PFSK-1 (cell line): ENCODE results near the gene SSH3.

ENCODE experiments used
- POLR2AphosphoS5 ChIP-seq: IDR thresholded peaks from 2 replicates; pipeline ENCODE4 v1.6.1; 2012; ENCODE audit warnings: low read depth, mild to moderate bottlenecking, control low read depth, low read length, moderate library complexity
- SIN3A ChIP-seq: IDR thresholded peaks from 2 replicates; pipeline ENCODE4 v1.6.1; 2012; ENCODE audit warnings: mild to moderate bottlenecking, low read length, moderate library complexity, borderline replicate concordance; ENCODE audit not compliant: insufficient read depth
- TAF1 ChIP-seq: IDR thresholded peaks from 2 replicates; pipeline ENCODE4 v1.6.1; 2012; ENCODE audit warnings: low read length, control low read depth, borderline replicate concordance; ENCODE audit not compliant: insufficient read depth
- TF ChIP-seq, protein P1 (sequence below), 2 experiments: IDR thresholded peaks; 2 replicates each; pipeline versions ENCODE4 v1.6.1 to v1.8.0; 2011 to 2012; ENCODE audit warnings: low read depth in 2 of 2, low read length in 2 of 2, control low read depth in 1 of 2, inconsistent platforms in 1 of 2, mild to moderate bottlenecking in 1 of 2, moderate library complexity in 1 of 2; ENCODE audit not compliant: insufficient read depth in 1 of 2

DNA sequence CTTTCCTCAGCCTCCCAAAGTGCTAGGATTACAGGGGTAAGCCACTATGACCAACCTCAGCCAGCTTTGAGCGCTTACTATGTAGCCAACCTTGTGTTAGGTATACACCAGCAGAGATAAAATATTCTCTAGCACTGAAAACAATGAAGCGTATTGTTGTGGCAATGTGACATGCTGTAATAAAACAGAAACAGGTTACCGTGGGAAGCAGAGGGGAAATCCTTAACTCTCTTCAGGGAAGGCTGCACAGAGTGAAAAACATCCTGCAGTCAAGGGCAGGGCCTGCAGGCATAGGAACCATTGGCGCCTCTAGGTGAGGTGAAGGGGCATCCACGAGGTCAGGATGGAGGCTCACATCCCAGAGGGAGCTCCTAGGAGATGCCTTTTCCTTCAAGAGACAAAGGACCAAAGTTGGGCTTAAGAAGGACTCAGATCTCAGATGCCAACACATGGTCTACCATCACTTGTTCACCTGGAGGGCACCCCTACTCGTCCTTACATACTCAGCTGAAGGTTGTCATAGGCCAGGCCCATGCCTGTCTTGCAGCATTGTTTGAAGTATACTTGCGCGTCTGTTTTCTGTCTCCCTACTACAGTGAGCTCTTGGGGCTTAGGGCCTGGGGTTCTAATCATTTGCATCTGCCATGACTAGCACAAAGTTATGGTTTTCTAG, 42.1 kb downstream of the SSH3 start:
- TF ChIP-seq, protein P1, sequence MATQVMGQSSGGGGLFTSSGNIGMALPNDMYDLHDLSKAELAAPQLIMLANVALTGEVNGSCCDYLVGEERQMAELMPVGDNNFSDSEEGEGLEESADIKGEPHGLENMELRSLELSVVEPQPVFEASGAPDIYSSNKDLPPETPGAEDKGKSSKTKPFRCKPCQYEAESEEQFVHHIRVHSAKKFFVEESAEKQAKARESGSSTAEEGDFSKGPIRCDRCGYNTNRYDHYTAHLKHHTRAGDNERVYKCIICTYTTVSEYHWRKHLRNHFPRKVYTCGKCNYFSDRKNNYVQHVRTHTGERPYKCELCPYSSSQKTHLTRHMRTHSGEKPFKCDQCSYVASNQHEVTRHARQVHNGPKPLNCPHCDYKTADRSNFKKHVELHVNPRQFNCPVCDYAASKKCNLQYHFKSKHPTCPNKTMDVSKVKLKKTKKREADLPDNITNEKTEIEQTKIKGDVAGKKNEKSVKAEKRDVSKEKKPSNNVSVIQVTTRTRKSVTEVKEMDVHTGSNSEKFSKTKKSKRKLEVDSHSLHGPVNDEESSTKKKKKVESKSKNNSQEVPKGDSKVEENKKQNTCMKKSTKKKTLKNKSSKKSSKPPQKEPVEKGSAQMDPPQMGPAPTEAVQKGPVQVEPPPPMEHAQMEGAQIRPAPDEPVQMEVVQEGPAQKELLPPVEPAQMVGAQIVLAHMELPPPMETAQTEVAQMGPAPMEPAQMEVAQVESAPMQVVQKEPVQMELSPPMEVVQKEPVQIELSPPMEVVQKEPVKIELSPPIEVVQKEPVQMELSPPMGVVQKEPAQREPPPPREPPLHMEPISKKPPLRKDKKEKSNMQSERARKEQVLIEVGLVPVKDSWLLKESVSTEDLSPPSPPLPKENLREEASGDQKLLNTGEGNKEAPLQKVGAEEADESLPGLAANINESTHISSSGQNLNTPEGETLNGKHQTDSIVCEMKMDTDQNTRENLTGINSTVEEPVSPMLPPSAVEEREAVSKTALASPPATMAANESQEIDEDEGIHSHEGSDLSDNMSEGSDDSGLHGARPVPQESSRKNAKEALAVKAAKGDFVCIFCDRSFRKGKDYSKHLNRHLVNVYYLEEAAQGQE (IDR thresholded peaks at IDR 0.05; ENCODE audit: insufficient read depth in 1 of 2, low read depth in 2 of 2, low read length in 2 of 2) = no peak
- TF ChIP-seq POLR2AphosphoS5 = no peak
- TF ChIP-seq TAF1 = no peak
- TF ChIP-seq SIN3A = no peak
